SU-DHL-6 (cell line): ENCODE data around the gene DNAJB5.

ENCODE experiments used
- H2AFZ ChIP-seq: fragments of 200-600 bp; sonication (generic); 2 replicates; pipeline ENCODE4 v1.6.1; 2014; ENCODE audit warnings: low read depth, mild to moderate bottlenecking, moderate library complexity, mixed read lengths, antibody characterized with exemption, low read length; ENCODE audit not compliant: severe bottlenecking
- H3F3A ChIP-seq: fragments of 200-600 bp; shearing (Covaris generic); 2 replicates; pipeline ENCODE4 v1.6.0; 2016; ENCODE audit warnings: antibody characterized with exemption, mild to moderate bottlenecking; ENCODE audit not compliant: insufficient read depth
- H3K27ac ChIP-seq: fragments of 200-600 bp; sonication (generic); 2 replicates; pipeline ENCODE4 v1.5.1; 2016; ENCODE audit warnings: low read depth, mild to moderate bottlenecking, low read length, moderate library complexity, mixed read lengths
- H3K27me3 ChIP-seq: fragments of 200-600 bp; sonication (generic), shearing (Covaris generic); 2 replicates; pipeline ENCODE4 v1.6.0; 2014; ENCODE audit warnings: mild to moderate bottlenecking, low read length
- H3K36me3 ChIP-seq: fragments of 200-600 bp; sonication (generic); 2 replicates; pipeline ENCODE4 v1.6.1; 2014; ENCODE audit warnings: mild to moderate bottlenecking, low read length, mixed read lengths
- H3K4me2 ChIP-seq: fragments of 300-600, 200-600 bp; shearing (Covaris generic), sonication (generic); 2 replicates; pipeline ENCODE4 v1.6.0; 2014; ENCODE audit warnings: low read length, low read depth, mild to moderate bottlenecking; ENCODE audit not compliant: poor library complexity, severe bottlenecking
- H3K4me3 ChIP-seq: fragments of 200-600 bp; sonication (generic); 2 replicates; pipeline ENCODE4 v1.5.1; 2014; ENCODE audit warnings: antibody characterized with exemption, low read length, mild to moderate bottlenecking, mixed read lengths; ENCODE audit not compliant: insufficient read depth, poor library complexity, severe bottlenecking
- H3K79me2 ChIP-seq: fragments of 200-600 bp; sonication (generic); 2 replicates; pipeline ENCODE4 v1.6.1; 2014; ENCODE audit warnings: mild to moderate bottlenecking, low read length, moderate library complexity; ENCODE audit not compliant: insufficient read depth
- H3K9ac ChIP-seq: fragments of 200-600 bp; sonication (generic); 2 replicates; pipeline ENCODE4 v1.7.0; 2014; ENCODE audit warnings: mild to moderate bottlenecking, low read length
- H3K9me2 ChIP-seq: fragments of 200-600 bp; sonication (generic); replicated peaks from 2 replicates; pipeline ENCODE4 v1.6.1; 2014; ENCODE audit warnings: low read length; ENCODE audit not compliant: insufficient read depth
- H3K9me3 ChIP-seq: fragments of 200-600 bp; sonication (generic); 2 replicates; pipeline ENCODE4 v1.6.1; 2014; ENCODE audit warnings: low read length, mixed read lengths; ENCODE audit not compliant: insufficient read depth
- H4K20me1 ChIP-seq: fragments of 200-600 bp; sonication (generic); 2 replicates; pipeline ENCODE4 v1.6.1; 2014; ENCODE audit warnings: low read depth, mild to moderate bottlenecking, antibody characterized with exemption, low read length, moderate library complexity, mixed read lengths
- CTCF ChIP-seq: fragments of 200-600 bp; sonication (generic); IDR thresholded peaks from one replicate; pipeline ENCODE4 v1.5.1; 2017; ENCODE audit warnings: antibody characterized with exemption, mild to moderate bottlenecking, low read length, moderate library complexity; ENCODE audit not compliant: insufficient read depth, poor library complexity, severe bottlenecking
- EZH2phosphoT487 ChIP-seq: fragments of 200-600 bp; sonication (generic), shearing (Covaris generic); conservative IDR thresholded peaks from 2 replicates; pipeline ENCODE4 v1.6.1; 2018; ENCODE audit warnings: mild to moderate bottlenecking, antibody characterized with exemption, low read length, moderate library complexity, mixed read lengths

Gene DNAJB5

GRCh38 chr9:35027860-35028259, 38.3 kb downstream of the DNAJB5 start:
- no peak overlapping the region for H3K9ac ChIP-seq
- no peaks in the 10 kb centered on the region for H4K20me1 ChIP-seq
- no peak for TF ChIP-seq EZH2phosphoT487
- TF ChIP-seq CTCF = no peak
- no peak overlapping the region for H3K4me3 ChIP-seq
- no peaks in the 10 kb centered on the region for H3K9me2 ChIP-seq
- H3K27ac ChIP-seq = no peak overlapping the region
- no peaks in the 10 kb centered on the region for H3K27me3 ChIP-seq
- no peaks in the 10 kb centered on the region for H3K79me2 ChIP-seq
- H3F3A ChIP-seq = no peaks in the 10 kb centered on the region
- H3K36me3 ChIP-seq = no peaks in the 10 kb centered on the region
- H2AFZ ChIP-seq = no peak overlapping the region
- no peaks in the 10 kb centered on the region for H3K9me3 ChIP-seq
- no peak overlapping the region for H3K4me2 ChIP-seq

- H3K27ac ChIP-seq = no peak overlapping the region
- H3K9me2 ChIP-seq = no peaks in the 10 kb centered on the region
- no peak overlapping the region for H3K9ac ChIP-seq
- H3K79me2 ChIP-seq = no peaks in the 10 kb centered on the region
- H3F3A ChIP-seq = no peaks in the 10 kb centered on the region
- no peaks in the 10 kb centered on the region for H3K27me3 ChIP-seq
- H3K4me2 ChIP-seq = no peak overlapping the region
- H3K9me3 ChIP-seq = no peaks in the 10 kb centered on the region
- TF ChIP-seq CTCF = no peak
- TF ChIP-seq EZH2phosphoT487 = no peak
- no peak overlapping the region for H3K4me3 ChIP-seq
- H4K20me1 ChIP-seq = no peaks in the 10 kb centered on the region
- no peaks in the 10 kb centered on the region for H3K36me3 ChIP-seq
- H2AFZ ChIP-seq = no peak overlapping the region
Observed at GRCh38 chr9:35028341-35028740, 38.8 kb downstream of the DNAJB5 start.

GRCh38 chr9:35029241-35029640, 39.7 kb downstream of the DNAJB5 start:
- no peaks in the 10 kb centered on the region for H3K9me3 ChIP-seq
- H3K4me2 ChIP-seq = no peak overlapping the region
- TF ChIP-seq CTCF (no peak), EZH2phosphoT487 (no peak)
- H3K9ac ChIP-seq = no peak overlapping the region
- H3K27me3 ChIP-seq = no peaks in the 10 kb centered on the region
- H3K27ac ChIP-seq = no peak overlapping the region
- no peak overlapping the region for H3K4me3 ChIP-seq
- H2AFZ ChIP-seq = no peak overlapping the region
- H3K79me2 ChIP-seq = no peaks in the 10 kb centered on the region
- H3K9me2 ChIP-seq = no peaks in the 10 kb centered on the region
- H3K36me3 ChIP-seq = no peaks in the 10 kb centered on the region
- H4K20me1 ChIP-seq = no peaks in the 10 kb centered on the region
- H3F3A ChIP-seq = no peaks in the 10 kb centered on the region

- no peak overlapping the region for H2AFZ ChIP-seq
- no peak overlapping the region for H3K4me2 ChIP-seq
- no peaks in the 10 kb centered on the region for H3K27me3 ChIP-seq
- no peaks in the 10 kb centered on the region for H3K36me3 ChIP-seq
- H3K79me2 ChIP-seq = no peaks in the 10 kb centered on the region
- H3K9ac ChIP-seq = no peak overlapping the region
- no peak overlapping the region for H3K27ac ChIP-seq
- TF ChIP-seq CTCF = no peak
- no peak for TF ChIP-seq EZH2phosphoT487
- no peaks in the 10 kb centered on the region for H4K20me1 ChIP-seq
- no peaks in the 10 kb centered on the region for H3F3A ChIP-seq
- H3K4me3 ChIP-seq = no peak overlapping the region
- H3K9me3 ChIP-seq = no peaks in the 10 kb centered on the region
- no peaks in the 10 kb centered on the region for H3K9me2 ChIP-seq
Observed at GRCh38 chr9:35029852-35030251, 40.3 kb downstream of the DNAJB5 start.
